ENCODE results near the gene USP6NL. TPM values are rescaled to one million over a fixed set of nuclear protein-coding genes. Genes with fewer than 3 reads are reported as not detected.

USP6NL gene
- total and polyA plus RNA-seq, 9 of the 15 experiments (the other 6 are each of a cell fraction or from before 2014, with no cell fraction given) = 3.2 to 26.6 (median 19.8) TPM

GRCh38 chr10:11473128-11473760, 138.2 kb downstream of the USP6NL start:
- Histone ChIP-seq H4K20me1 (replicated peaks; ENCODE audit: control insufficient read depth, insufficient read depth, low read length) (no peaks in the 10 kb centered on the region; the same call in 1 of the 2 replicates), H3K4me1 (replicated peaks in 1 of 2; ENCODE audit: control insufficient read depth in 2 of 2, insufficient read depth in 2 of 2, low read length in 2 of 2) (no peaks in the 10 kb centered on the region), H3K79me2 (ENCODE audit: control insufficient read depth, insufficient read depth, low read length) (no peaks in the 10 kb centered on the region), H3K9ac (ENCODE audit: insufficient read depth in 1 of 2, low read depth in 2 of 2, low read length in 2 of 2) (no peak overlapping the region; a peak in 1 of 4 replicates), H3K27me3 (ENCODE audit: control insufficient read depth in 2 of 2, insufficient read depth in 2 of 2, low read length in 2 of 2) (no peaks in the 10 kb centered on the region), H3K27ac (ENCODE audit: extremely low read depth, low read depth, low read length) (no peak overlapping the region), H3K4me3 (no peak overlapping the region), H3K36me3 (ENCODE audit: control insufficient read depth, insufficient read depth, low read length) (peaks cover 33% of the 10 kb centered on the region; the same call in 2 of the 3 replicates), H3K9me1 (ENCODE audit: control insufficient read depth, insufficient read depth, low read length) (no peaks in the 10 kb centered on the region), H3K9me3 (replicated peaks; ENCODE audit: control insufficient read depth, insufficient read depth, low read depth, low read length) (no peaks in the 10 kb centered on the region), H2AFZ (ENCODE audit: low read depth, low read length) (no peak overlapping the region), H3K4me2 (ENCODE audit: insufficient read depth, low read length) (no peak overlapping the region)
- FAIRE-seq (no peak), ATAC-seq (no peak), DNase-seq (ENCODE audit: extremely low read depth in 1 of 4, low spot score in 3 of 4) (no peak)
- no TSS peak for BruUV-seq (replicated peaks)
- TF ChIP-seq ZFP36 (IDR thresholded peaks at IDR 0.05; ENCODE audit: low read depth, low read length, partially characterized antibody) = no peak
- TF ChIP-seq ZNF143 (CRISPR knock-in tag; IDR thresholded peaks at IDR 0.05) = no peak
- no peak for TF ChIP-seq RFX5 (IDR thresholded peaks at IDR 0.05; ENCODE audit: low read depth, low read length)
- TF ChIP-seq CBX2 (IDR thresholded peaks at IDR 0.05; ENCODE audit: insufficient read depth, low read length, poor library complexity, severe bottlenecking) = no peak
- TF ChIP-seq ETV6 (IDR thresholded peaks at IDR 0.05; ENCODE audit: borderline replicate concordance in 1 of 2, low read depth in 2 of 2, low read length in 1 of 2) = no peak
- no peak for TF ChIP-seq ETV6 (CRISPR knock-in tag; IDR thresholded peaks at IDR 0.05; ENCODE audit: borderline replicate concordance)
- no peak for TF ChIP-seq VEZF1 (CRISPR knock-in tag; IDR thresholded peaks at IDR 0.05)
- no peak for TF ChIP-seq BRF1 (IDR thresholded peaks at IDR 0.05; ENCODE audit: borderline replicate concordance, extremely low read depth, insufficient read length)
- ChIA-PET CTCF (ENCODE audit: low intra/inter-chr PET ratio) (interaction anchor here (1.2 to 1.6 kb wide), 2 partner anchors 39 to 49 kb away, joined by 7 to 8 read pairs; no protein-coding TSS in a partner anchor), POLR2A (interaction anchor here (0.6 to 1.0 kb wide), 2 partner anchors 15 to 22 kb away, joined by 3 read pairs; no protein-coding TSS in a partner anchor)
- WGBS (ENCODE audit: insufficient coverage, low coverage, missing lambda C conversion rate) = 81% methylated on average over 12 of the region's 12 CpGs
- in situ Hi-C loops (cut with MboI) (no loop called here), intact Hi-C loops (cut with micrococcal nuclease) (loop anchor here (2.0 kb wide), 2 partner anchors 60 to 200 kb away; no protein-coding TSS in a partner anchor)
